ENCODE measurements around the gene KCND3.

The KCND3 gene

DNA sequence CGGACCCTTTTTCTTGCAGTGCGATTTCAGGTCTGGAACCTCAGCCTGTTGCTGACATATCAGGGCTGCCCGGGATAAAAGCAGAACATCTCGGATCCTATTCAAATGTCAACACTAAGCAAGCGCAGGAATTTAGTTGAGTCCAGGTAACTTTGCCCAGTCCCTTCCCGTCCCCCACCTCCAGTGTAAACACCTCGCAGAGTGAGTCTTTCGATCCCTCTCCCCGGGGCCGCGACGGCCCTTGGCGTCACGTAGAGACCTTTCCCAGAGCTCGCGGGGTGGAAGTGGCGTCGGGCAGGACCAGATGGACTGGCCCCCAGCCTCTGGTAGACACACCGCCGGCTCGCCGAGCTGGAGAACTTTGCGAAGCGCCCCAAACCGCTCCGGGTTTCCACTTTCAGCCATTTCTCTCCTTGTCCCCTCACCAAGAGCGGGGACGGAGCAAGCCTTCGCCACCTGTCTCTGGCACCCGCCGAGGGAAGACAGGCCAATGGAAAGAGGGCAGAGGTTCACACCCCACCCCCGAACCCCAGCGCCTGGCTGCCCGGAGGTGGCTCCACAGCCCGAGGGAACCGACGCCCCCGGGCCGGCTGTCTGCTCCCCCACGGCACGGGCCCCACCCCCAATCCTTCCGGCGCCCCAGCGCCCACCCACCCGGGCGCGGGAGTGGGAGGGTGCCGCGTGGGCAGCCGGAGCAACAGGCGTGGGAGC is 570 bp downstream of the KCND3 start:
- no peak for DNase-seq (ENCODE audit: low read depth)

GRCh38 chr1:111988377-111988742 is 1.1 kb downstream of the KCND3 start:
- DNase-seq (ENCODE audit: low read depth) = no peak

DNA sequence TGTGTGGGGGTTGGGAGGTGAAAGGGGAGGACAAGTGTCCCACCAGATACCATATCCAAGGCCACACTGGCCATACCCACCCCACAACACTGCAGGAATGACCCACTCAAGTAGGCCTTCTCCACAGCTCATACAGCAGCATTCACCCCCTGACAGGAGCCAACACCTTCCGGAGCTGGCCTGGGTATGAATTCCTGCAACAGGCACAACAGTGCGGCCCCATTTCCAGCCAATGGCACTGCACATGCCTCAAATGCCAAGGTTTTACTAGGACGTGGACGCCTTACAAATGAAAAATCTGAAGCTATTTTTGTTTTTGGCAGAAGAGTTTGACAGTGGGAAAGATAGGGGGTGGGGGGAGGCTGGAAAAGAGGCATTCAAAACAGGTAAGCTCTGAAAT is 2.0 kb downstream of the KCND3 start:
- DNase-seq (ENCODE audit: low read depth) = no peak

DNA sequence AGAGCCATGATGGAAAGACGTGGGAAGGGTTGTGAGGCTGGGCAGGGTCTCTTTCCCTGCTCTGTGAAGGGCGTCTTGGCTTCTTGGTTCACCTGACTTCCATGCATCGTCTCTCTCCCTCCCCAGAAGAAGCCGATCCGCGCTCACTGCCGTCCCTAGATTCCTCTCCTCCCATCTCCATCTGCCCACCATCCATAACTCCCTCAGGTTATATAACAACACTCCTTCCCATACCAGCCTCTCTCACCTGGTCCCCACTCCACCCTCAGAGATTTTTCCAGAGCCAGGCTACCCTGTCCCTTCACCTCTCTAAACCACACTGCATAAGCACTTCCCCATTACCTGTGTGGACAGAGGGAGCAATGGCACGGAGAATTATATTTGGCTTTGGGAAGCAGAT is 6.0 kb downstream of the KCND3 start:
- DNase-seq (ENCODE audit: low read depth) = no peak

DNA sequence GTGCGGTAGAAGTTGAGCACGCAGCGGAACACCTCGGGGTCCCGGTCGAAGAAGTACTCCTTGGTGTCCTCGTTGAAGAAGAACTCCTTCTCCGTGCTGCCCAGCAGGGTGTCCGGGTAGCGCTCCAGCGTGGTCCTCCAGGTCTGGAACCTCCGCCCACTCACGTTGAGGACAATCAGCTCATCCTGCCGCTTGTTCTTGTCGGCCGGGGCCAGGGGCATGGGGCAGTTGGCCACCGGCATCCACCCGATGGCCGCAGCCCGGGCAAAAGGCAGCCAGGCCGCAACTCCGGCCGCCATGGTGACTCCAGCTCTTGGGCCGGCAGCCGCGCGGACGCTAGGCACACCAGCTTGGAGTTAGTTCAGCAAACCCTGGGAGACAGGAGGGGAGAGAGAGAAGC is 7.0 kb downstream of the KCND3 start:
- no peak for DNase-seq (ENCODE audit: low read depth)

GRCh38 chr1:111981871-111982270 is 7.6 kb downstream of the KCND3 start:
- no peak for DNase-seq (ENCODE audit: low read depth)

DNA sequence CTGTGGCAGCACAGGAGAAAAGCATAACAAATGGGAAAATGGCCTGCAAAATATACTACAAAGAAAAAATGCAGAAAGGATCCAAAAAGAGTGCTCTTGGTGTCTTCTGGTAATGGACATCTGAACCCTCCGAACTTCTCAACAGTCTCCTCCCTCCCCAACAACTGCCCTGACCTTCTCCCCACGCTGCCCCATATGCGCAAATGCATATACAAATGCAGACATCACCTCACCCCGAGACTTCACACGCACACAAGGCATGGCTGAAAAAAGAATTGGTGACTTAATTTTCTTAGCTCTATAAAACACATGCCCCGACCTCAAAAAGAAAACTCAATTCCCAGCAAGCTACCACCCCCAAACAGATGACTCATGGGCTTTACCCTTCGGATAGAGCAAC is 8.4 kb downstream of the KCND3 start:
- DNase-seq (ENCODE audit: low read depth) = no peak

- no peak for DNase-seq (ENCODE audit: low read depth)
Measured at GRCh38 chr1:111980686-111981085, 8.8 kb downstream of the KCND3 start.

- DNase-seq (ENCODE audit: low read depth) = no peak
Measured at GRCh38 chr1:111978695-111979094, 10.8 kb downstream of the KCND3 start.

- DNase-seq (ENCODE audit: low read depth) = no peak
Measured at GRCh38 chr1:111977378-111977777, 12.1 kb downstream of the KCND3 start.

DNA sequence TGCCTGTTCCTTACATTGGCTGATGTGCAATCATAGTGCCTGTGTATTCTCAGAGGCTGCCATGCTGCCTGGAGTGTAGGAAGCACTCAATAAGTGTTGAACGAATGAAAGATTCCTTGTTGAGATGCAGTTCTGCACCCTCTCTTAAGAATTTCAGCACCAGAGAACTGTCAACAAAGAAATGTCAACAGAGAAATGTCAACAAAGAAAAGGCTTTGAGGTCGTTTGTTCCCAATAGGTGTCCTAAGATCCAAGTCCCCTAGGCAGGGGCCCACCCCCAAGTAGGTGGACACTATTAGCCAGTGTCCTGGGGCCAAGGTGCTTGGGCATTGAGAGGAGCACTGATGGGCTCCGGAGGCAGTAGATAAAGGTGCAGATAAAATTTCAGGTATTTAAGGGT is 12.6 kb downstream of the KCND3 start:
- DNase-seq (ENCODE audit: low read depth) = no peak

GRCh38 chr1:111976332-111976731 is 13.1 kb downstream of the KCND3 start:
- DNase-seq (ENCODE audit: low read depth) = no peak

- no peak for DNase-seq (ENCODE audit: low read depth)
Measured at GRCh38 chr1:111973150-111973790, 16.2 kb downstream of the KCND3 start.

GRCh38 chr1:111971396-111971795 is 18.1 kb downstream of the KCND3 start:
- DNase-seq (ENCODE audit: low read depth) = no peak

DNA sequence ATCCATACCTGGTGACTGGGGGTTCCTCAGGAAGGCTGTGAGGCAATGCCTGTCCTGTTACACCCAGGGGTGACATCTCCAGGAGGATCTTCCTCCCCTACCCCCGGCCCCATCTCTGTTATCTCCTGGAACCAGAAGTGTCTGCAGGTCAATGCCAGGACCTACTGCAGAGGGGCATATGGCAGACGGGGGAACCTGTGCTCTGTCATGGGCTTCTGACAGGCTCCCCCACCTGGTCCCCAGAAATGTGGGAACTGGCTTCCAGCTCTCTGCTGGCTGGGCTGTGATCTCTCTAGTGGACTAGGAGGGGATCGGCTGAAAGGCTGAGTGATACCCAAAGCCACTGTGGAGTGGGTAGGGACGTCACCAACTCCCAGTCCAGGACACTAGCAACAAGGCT is 21.0 kb downstream of the KCND3 start:
- DNase-seq (ENCODE audit: low read depth) = no peak

DNA sequence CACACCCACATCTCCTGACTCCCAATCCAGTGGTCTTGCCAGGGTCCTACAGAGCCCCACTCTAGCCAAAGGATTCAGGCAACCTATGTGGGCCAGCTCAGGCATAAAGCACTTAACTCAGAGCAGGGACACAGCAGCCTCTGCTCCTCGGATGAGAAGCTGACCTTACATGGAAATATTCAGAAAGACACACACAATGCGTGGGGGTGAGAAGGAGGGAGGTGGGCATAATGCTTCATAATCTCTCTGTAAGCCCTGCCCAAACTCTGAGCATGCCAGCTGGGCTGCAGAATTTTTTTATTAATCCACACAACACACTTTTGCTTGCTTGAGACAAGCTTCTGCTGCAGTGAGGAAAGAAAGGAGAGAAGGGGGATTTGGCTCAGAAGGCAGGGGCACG is 21.6 kb downstream of the KCND3 start:
- no peak for DNase-seq (ENCODE audit: low read depth)

DNA sequence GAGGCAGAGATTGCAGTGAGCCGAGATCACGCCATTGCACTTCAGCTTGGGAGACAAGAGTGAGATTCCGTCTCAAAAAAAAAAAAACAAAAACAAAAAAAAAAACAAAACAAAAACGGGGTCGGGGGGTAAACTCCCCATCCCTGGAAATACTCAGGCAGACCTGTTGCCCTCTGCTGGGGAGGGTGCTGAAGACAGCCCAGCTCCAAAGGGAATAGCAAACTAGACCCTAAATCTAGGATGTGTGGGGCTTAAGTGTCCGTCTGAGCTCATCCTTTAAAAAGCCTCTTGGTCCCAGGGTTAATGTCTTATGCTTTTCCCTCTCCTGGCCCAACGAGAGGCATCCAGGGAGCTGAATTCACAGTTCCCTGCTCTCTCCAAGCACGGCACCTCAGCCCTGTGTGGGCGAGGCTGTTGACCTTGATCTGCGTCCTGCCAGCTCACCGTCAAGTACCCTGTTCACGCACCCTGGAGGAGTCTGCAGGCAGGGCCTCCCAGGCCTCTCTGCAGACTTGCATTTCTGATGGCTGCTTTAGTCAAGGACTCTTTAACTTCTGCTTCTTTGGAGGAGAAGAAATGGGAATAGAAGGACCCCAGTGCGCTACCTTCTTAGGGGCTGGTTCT is 22.3 kb downstream of the KCND3 start:
- no peak for DNase-seq (ENCODE audit: low read depth)

DNA sequence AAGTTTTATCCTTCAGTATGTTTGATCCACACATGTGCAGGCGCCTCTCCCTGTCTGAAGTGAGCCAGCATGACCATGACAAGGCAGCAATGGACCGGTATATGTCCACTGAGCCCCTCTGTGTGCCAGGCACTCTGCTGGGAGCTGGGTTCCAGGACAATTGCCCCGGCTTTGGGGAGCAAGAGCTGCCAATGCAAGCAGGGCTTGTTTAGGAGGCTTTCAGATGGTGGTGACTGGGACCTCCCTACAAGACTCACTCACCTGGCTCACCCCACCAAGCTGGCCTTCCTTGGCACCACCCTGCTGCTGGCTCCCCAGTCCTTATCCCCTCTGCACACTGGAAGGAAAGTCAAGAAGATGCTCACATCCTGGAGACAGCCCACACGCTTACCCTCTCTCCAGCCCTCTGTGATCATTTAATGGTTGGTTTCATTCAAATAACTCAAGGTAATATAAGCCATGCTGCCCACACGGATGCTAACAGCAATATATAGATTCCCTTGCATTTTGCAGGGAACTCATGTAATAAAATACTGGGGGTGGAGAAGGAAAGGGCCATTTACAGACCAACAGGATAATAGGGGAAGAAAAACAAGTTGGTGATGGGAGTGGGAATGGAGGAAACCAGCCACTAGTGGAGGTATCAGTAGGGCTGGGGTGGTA is 23.6 kb downstream of the KCND3 start:
- no peak for DNase-seq (ENCODE audit: low read depth)

GRCh38 chr1:111963985-111964738 is 25.3 kb downstream of the KCND3 start:
- no peak for DNase-seq (ENCODE audit: low read depth)

- no peak for DNase-seq (ENCODE audit: low read depth)
Measured at GRCh38 chr1:111961773-111962565, 27.5 kb downstream of the KCND3 start.

GRCh38 chr1:111961016-111961415 is 28.5 kb downstream of the KCND3 start:
- no peak for DNase-seq (ENCODE audit: low read depth)

GRCh38 chr1:111959436-111959835 is 30.0 kb downstream of the KCND3 start:
- no peak for DNase-seq (ENCODE audit: low read depth)
